Transverse colon (tissue), 3 donors: Measurements from ENCODE around the gene NKD1.

Source experiments
- POLR2A ChIP-seq: fragments of 450-650 bp; IDR thresholded peaks from one replicate; pipeline ENCODE4 v1.6.1; 2016; ENCODE audit warnings: antibody characterized with exemption, mild to moderate bottlenecking, moderate library complexity
- TF ChIP-seq, protein P1 (sequence below), 5 experiments: fragments of 200-600 bp in 3 of 5; fragments of 450-650 bp in 2 of 5; sonication (generic) in 3 of 5; IDR thresholded peaks; 1 replicate in 2 of 5; 2 replicates in 3 of 5; pipeline ENCODE4 v1.5.1; 2016 to 2017; ENCODE audit warnings: antibody characterized with exemption in 5 of 5, inconsistent platforms in 3 of 5, mild to moderate bottlenecking in 2 of 5, moderate library complexity in 1 of 5

DNA sequence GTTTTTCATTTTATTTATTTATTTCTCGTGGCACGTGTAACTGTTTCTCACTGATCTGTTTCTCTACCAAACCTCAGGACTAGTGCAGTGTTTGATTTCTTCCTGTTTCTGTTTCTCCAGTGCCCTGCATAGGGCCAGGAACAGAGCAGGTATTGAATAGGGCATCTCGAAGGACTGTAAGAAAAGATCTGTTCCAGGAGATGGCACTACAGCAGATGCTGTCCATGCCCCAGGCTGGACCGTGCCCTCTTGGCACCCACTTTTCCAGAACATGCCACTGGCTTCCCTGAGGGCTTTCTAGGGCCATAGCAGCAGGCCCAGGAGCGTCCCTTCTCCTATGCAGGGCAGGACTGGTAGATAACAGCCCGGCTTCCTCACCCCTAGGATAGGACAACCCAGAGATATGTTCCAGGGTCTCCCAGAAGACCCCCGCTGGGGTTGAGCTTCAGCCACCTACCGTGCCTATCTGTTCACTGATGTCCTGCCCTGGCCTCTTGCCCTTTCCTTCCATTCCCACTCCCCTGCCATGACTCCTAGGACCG lies 128.6 kb downstream of the NKD1 start:
- TF ChIP-seq, protein P1, sequence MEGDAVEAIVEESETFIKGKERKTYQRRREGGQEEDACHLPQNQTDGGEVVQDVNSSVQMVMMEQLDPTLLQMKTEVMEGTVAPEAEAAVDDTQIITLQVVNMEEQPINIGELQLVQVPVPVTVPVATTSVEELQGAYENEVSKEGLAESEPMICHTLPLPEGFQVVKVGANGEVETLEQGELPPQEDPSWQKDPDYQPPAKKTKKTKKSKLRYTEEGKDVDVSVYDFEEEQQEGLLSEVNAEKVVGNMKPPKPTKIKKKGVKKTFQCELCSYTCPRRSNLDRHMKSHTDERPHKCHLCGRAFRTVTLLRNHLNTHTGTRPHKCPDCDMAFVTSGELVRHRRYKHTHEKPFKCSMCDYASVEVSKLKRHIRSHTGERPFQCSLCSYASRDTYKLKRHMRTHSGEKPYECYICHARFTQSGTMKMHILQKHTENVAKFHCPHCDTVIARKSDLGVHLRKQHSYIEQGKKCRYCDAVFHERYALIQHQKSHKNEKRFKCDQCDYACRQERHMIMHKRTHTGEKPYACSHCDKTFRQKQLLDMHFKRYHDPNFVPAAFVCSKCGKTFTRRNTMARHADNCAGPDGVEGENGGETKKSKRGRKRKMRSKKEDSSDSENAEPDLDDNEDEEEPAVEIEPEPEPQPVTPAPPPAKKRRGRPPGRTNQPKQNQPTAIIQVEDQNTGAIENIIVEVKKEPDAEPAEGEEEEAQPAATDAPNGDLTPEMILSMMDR (IDR thresholded peaks at IDR 0.05): no peak
- TF ChIP-seq POLR2A: no peak
